ENCODE data around the gene SSR3.

The SSR3 gene

DNA sequence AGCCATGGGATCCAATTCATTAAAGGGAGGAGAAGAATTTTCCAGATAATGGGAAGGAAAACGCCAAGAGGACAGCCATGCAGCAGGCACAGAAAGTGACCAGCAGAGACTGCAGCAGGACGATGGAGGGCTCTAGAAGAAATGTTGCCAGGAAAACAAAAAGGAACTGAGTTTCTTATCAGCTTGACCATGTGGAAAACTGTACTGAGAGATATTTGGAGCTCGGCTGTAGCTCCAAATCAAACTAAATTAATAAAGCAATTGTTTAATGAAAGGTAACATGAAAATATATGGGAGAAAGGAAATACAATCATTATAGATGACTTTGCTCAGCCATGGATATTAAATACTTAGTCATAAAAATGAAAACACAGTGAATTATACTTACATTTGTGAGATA lies 63.7 kb downstream of the SSR3 start:
- TF ChIP-seq FOXP2 (optimal IDR thresholded peaks at IDR 0.05; ENCODE audit: borderline replicate concordance, extremely low read depth, extremely low read length, insufficient read depth): no peak
- TF ChIP-seq POLR2AphosphoS5 (IDR thresholded peaks at IDR 0.05; ENCODE audit: low read depth, low read length): no peak
- TF ChIP-seq REST (IDR thresholded peaks at IDR 0.05; ENCODE audit: insufficient read depth in 1 of 2, low read depth in 2 of 2, low read length in 2 of 2): no peak
- no peak for TF ChIP-seq SIN3A (IDR thresholded peaks at IDR 0.05; ENCODE audit: borderline replicate concordance, insufficient read depth, low read length)
- no peak for TF ChIP-seq TAF1 (IDR thresholded peaks at IDR 0.05; ENCODE audit: borderline replicate concordance, insufficient read depth, low read length)
